Trophoblast cell (in vitro differentiated cells and primary cell): Measurements from ENCODE around the gene COL5A1. TPM values are rescaled to one million over a fixed set of nuclear protein-coding genes. Genes with fewer than 3 reads are reported as not detected.
A peak's percentile ranks its signal among the peaks of the same experiment; 100 is the strongest.

ENCODE experiments used
- DNase-seq, 2 donors: peaks; one replicate each; pipeline ENCODE4 v3.0.0-alpha.2; 2016
- H2AFZ ChIP-seq: 2 replicates; pipeline ENCODE4 v1.6.1; 2013; ENCODE audit warnings: low read length, moderate library complexity, mild to moderate bottlenecking; ENCODE audit not compliant: insufficient read depth, poor library complexity
- H2AK5ac ChIP-seq: 2 replicates; pipeline ENCODE4 v1.6.1; 2013; ENCODE audit warnings: mild to moderate bottlenecking, low read length
- H2BK120ac ChIP-seq: 2 replicates; pipeline ENCODE4 v1.6.1; 2013; ENCODE audit warnings: low read length, mild to moderate bottlenecking, moderate library complexity; ENCODE audit not compliant: insufficient read depth, poor library complexity
- H2BK12ac ChIP-seq: 2 replicates; pipeline ENCODE4 v1.6.1; 2013; ENCODE audit warnings: mild to moderate bottlenecking, low read length, moderate library complexity
- H2BK5ac ChIP-seq: 2 replicates; pipeline ENCODE4 v1.6.1; 2013; ENCODE audit warnings: low read length, low read depth, moderate library complexity, mild to moderate bottlenecking; ENCODE audit not compliant: poor library complexity
- H3K14ac ChIP-seq: 2 replicates; pipeline ENCODE4 v1.6.1; 2013; ENCODE audit warnings: mild to moderate bottlenecking, low read length
- H3K18ac ChIP-seq: 2 replicates; pipeline ENCODE4 v1.6.1; 2013; ENCODE audit warnings: mild to moderate bottlenecking, low read length
- H3K23ac ChIP-seq: 2 replicates; pipeline ENCODE4 v1.6.1; 2013; ENCODE audit warnings: low read length
- H3K27ac ChIP-seq: 2 replicates; pipeline ENCODE4 v1.5.1; 2013; ENCODE audit warnings: low read depth, mild to moderate bottlenecking, inconsistent platforms, low read length, moderate library complexity
- H3K27me3 ChIP-seq: 2 replicates; pipeline ENCODE4 v1.6.1; 2013; ENCODE audit warnings: inconsistent platforms, mild to moderate bottlenecking, low read length, moderate library complexity; ENCODE audit not compliant: insufficient read depth
- H3K36me3 ChIP-seq, 2 experiments: 1 replicate in 1 of 2; 2 replicates in 1 of 2; pipeline ENCODE4 v1.6.1; 2013; ENCODE audit warnings: low read length in 2 of 2, mild to moderate bottlenecking in 2 of 2, moderate library complexity in 1 of 2; ENCODE audit not compliant: insufficient read depth in 2 of 2, control insufficient read depth in 1 of 2
- H3K4ac ChIP-seq: 2 replicates; pipeline ENCODE4 v1.6.1; 2013; ENCODE audit warnings: low read depth, mild to moderate bottlenecking, low read length, moderate library complexity
- H3K4me1 ChIP-seq, 2 experiments: 1 replicate in 1 of 2; 2 replicates in 1 of 2; pipeline ENCODE4 v1.6.1; 2013; ENCODE audit warnings: low read length in 2 of 2, mild to moderate bottlenecking in 2 of 2, moderate library complexity in 1 of 2; ENCODE audit not compliant: insufficient read depth in 2 of 2, control insufficient read depth in 1 of 2
- H3K4me2 ChIP-seq: 2 replicates; pipeline ENCODE4 v1.6.1; 2013; ENCODE audit warnings: inconsistent platforms, mild to moderate bottlenecking, low read length, moderate library complexity
- H3K4me3 ChIP-seq: 2 replicates; pipeline ENCODE4 v1.5.1; 2013; ENCODE audit warnings: mild to moderate bottlenecking, low read depth, low read length, inconsistent platforms
- H3K79me1 ChIP-seq: one replicate; pipeline ENCODE4 v1.6.1; 2013; ENCODE audit warnings: low read length
- H3K79me2 ChIP-seq: 2 replicates; pipeline ENCODE4 v1.6.1; 2013; ENCODE audit warnings: low read length, mild to moderate bottlenecking; ENCODE audit not compliant: control insufficient read depth, insufficient read depth, poor library complexity
- H3K9ac ChIP-seq: 2 replicates; pipeline ENCODE4 v1.6.1; 2013; ENCODE audit warnings: mild to moderate bottlenecking, low read length
- H3K9me3 ChIP-seq: 2 replicates; pipeline ENCODE4 v1.6.1; 2013; ENCODE audit warnings: low read depth, mild to moderate bottlenecking, control low read depth, inconsistent platforms, low read length; ENCODE audit not compliant: insufficient read depth
- H4K12ac ChIP-seq: 2 replicates; pipeline ENCODE4 v1.6.1; 2013; ENCODE audit warnings: low read depth, mild to moderate bottlenecking, low read length, moderate library complexity
- H4K8ac ChIP-seq: 2 replicates; pipeline ENCODE4 v1.6.1; 2013; ENCODE audit warnings: low read depth, mild to moderate bottlenecking, low read length, moderate library complexity
- H4K91ac ChIP-seq: one replicate; pipeline ENCODE4 v1.6.1; 2013; ENCODE audit warnings: low read depth, mild to moderate bottlenecking, low read length, moderate library complexity
- WGBS: extraction: QIAGEN DNeasy Blood & Tissue Kit; methylation state at CpG from one replicate; pipeline ENCODE4 v1.1.7; 2013; ENCODE audit warnings: missing lambda C conversion rate; ENCODE audit not compliant: insufficient read length, insufficient coverage; ENCODE audit errors: extremely low coverage; 5-methylcytosine and 5-hydroxymethylcytosine counted together
- polyA plus RNA-seq: library from polyadenylated mRNA; stranded (reverse); fragments of 200-250 nt; gene quantifications from 2 replicates; pipeline ENCODE4 v1.2.3, GENCODE V29; 2013

Gene COL5A1
- polyA plus RNA-seq = 431 and 476 TPM in 2 replicates

DNA sequence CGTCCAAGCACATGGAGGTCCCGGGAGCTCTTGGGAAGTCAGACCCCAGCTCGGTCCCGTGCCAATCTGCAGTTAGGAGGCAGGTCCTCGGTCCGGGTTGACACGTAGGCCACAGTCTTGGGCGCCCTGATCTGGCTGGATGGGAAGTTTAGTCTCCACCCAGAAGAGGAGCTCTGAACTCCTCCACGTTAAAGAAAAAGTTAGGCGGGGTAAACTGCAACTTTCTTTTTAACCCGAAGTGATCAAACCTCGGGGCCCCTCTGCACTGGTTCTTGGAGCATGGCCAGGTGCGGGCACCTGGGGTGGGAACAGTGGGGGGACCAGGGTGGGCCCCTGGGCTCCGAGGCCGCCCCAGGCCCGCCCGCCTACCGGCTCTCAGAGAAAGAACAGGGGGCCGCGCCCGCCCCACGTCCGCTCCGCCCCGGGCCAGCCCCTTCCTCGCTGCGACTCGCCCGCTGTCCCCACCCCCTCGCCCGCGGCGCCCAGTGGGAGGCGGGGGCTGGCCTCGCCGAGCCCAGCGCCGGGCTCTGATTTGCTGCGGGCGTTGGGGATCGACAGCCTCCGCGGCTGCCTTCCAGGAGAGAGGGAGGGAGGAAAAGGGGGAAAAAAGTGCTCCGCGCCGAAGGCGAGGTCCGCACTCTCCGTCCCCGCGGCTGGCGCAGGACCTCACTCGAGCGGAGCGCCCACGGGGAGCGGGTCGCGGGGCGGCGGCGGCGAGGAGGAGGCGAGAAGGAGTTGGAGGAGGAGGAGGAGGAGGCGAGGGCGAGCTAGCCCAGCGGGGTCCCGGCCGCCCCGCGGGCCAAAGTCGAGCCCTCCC, at the start of gene COL5A1:
COL5A1 (plus strand) TSS at position 631 of the 817 bp plus-strand sequence. CDS start 385 bp downstream, outside the sequence.
- H2BK120ac ChIP-seq = peak within 1 kb of the TSS; percentile 95
- peak within 1 kb of the TSS; percentile 96 for H3K9ac ChIP-seq
- H3K4me2 ChIP-seq = peak within 1 kb of the TSS; percentile 76
- peak within 1 kb of the TSS; percentile 78 for H2BK12ac ChIP-seq
- peak within 1 kb of the TSS; percentile 65 for H2AK5ac ChIP-seq
- DNase-seq = peak; percentile 78 to 82
- H2BK5ac ChIP-seq = peak within 1 kb of the TSS; percentile 96
- H3K4me1 ChIP-seq = peaks cover 28 to 38% of the 10 kb centered on the region in 2 experiments
- peak within 1 kb of the TSS; percentile 97 for H4K91ac ChIP-seq
- H3K4me3 ChIP-seq = peak within 1 kb of the TSS; percentile 93
- H3K79me2 ChIP-seq = peaks cover 36% of the 10 kb centered on the region
- peak within 1 kb of the TSS; percentile 84 for H3K27ac ChIP-seq
- H3K36me3 ChIP-seq = peaks cover 20 to 25% of the 10 kb centered on the region in 2 experiments
- peak within 1 kb of the TSS; percentile 98 for H3K14ac ChIP-seq
- peaks cover 3% of the 10 kb centered on the region for H3K9me3 ChIP-seq
- peak within 1 kb of the TSS; percentile 94 for H3K4ac ChIP-seq
- H3K79me1 ChIP-seq = peaks cover 29% of the 10 kb centered on the region
- peak within 1 kb of the TSS; percentile 99 for H3K18ac ChIP-seq
- WGBS = no CpG with 5 or more reads among the region's 72 CpGs
- peak within 1 kb of the TSS; percentile 83 for H4K8ac ChIP-seq
- peak within 1 kb of the TSS; percentile 77 for H2AFZ ChIP-seq
- H3K27me3 ChIP-seq = no peaks in the 10 kb centered on the region
- peak within 1 kb of the TSS; percentile 61 for H4K12ac ChIP-seq
- H3K23ac ChIP-seq = no peak within 1 kb of the TSS

GRCh38 chr9:134592018-134592818, 49.4 kb upstream of the COL5A1 start:
- H2BK12ac ChIP-seq = peak overlapping the region; percentile 94
- H2BK5ac ChIP-seq = peak overlapping the region; percentile 36
- no peak overlapping the region for H4K12ac ChIP-seq
- DNase-seq = no peak
- H4K91ac ChIP-seq = peak overlapping the region; percentile 75
- H3K18ac ChIP-seq = peak overlapping the region; percentile 46
- peak overlapping the region; percentile 19 for H3K4ac ChIP-seq
- peaks cover 16 to 18% of the 10 kb centered on the region in 2 experiments for H3K4me1 ChIP-seq
- H3K79me2 ChIP-seq = no peaks in the 10 kb centered on the region
- peak overlapping the region; percentile 86 for H2BK120ac ChIP-seq
- WGBS = no CpG with 5 or more reads among the region's 34 CpGs
- H2AK5ac ChIP-seq = peak overlapping the region; percentile 88
- H3K4me3 ChIP-seq = no peak overlapping the region
- H3K27ac ChIP-seq = no peak overlapping the region
- H3K27me3 ChIP-seq = no peaks in the 10 kb centered on the region
- H3K23ac ChIP-seq = no peak overlapping the region
- no peak overlapping the region for H2AFZ ChIP-seq
- no peaks in the 10 kb centered on the region for H3K36me3 ChIP-seq
- H3K14ac ChIP-seq = peak overlapping the region; percentile 55
- no peak overlapping the region for H3K4me2 ChIP-seq
- H3K9ac ChIP-seq = no peak overlapping the region
- peaks cover 14% of the 10 kb centered on the region for H3K79me1 ChIP-seq
- H3K9me3 ChIP-seq = no peaks in the 10 kb centered on the region
- H4K8ac ChIP-seq = peak overlapping the region; percentile 10

DNA sequence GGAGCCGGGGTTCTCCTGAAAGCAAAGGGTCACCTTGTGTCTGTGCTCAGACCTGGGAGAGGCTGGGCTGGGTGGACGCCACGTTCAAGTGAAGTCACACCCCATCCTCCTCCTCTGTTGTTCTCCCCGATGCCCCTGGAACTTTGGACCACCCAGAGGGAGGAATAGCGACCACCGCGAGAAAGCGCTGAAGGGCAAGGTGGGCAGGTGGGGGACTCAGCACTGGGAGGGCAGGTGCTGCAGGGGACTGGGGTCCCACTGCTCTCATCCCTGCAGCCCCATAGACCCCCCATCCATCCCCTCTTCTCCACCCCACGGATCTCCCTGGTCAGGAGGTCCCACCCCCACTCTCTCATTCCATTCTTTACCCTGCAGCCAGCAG, 48.8 kb upstream of the COL5A1 start:
- Histone ChIP-seq H3K79me2 (no peaks in the 10 kb centered on the region), H3K18ac (peak overlapping the region; percentile 8), H3K4me1 (peaks cover 16 to 18% of the 10 kb centered on the region in 2 experiments), H3K4me3 (no peak overlapping the region), H3K9ac (no peak overlapping the region), H3K4me2 (no peak overlapping the region), H4K12ac (no peak overlapping the region), H3K36me3 (no peaks in the 10 kb centered on the region), H3K27me3 (no peaks in the 10 kb centered on the region), H3K4ac (no peak overlapping the region), H3K9me3 (no peaks in the 10 kb centered on the region), H2BK120ac (peak overlapping the region; percentile 86), H3K27ac (no peak overlapping the region), H3K79me1 (peaks cover 14% of the 10 kb centered on the region), H2AK5ac (peak overlapping the region; percentile 45), H3K14ac (peak overlapping the region; percentile 15), H2BK12ac (peak overlapping the region; percentile 94), H3K23ac (no peak overlapping the region), H2BK5ac (no peak overlapping the region), H4K91ac (peak overlapping the region; percentile 75), H2AFZ (no peak overlapping the region), H4K8ac (peak overlapping the region; percentile 10)
- WGBS = no CpG with 5 or more reads among the region's 9 CpGs
- DNase-seq = no peak

DNA sequence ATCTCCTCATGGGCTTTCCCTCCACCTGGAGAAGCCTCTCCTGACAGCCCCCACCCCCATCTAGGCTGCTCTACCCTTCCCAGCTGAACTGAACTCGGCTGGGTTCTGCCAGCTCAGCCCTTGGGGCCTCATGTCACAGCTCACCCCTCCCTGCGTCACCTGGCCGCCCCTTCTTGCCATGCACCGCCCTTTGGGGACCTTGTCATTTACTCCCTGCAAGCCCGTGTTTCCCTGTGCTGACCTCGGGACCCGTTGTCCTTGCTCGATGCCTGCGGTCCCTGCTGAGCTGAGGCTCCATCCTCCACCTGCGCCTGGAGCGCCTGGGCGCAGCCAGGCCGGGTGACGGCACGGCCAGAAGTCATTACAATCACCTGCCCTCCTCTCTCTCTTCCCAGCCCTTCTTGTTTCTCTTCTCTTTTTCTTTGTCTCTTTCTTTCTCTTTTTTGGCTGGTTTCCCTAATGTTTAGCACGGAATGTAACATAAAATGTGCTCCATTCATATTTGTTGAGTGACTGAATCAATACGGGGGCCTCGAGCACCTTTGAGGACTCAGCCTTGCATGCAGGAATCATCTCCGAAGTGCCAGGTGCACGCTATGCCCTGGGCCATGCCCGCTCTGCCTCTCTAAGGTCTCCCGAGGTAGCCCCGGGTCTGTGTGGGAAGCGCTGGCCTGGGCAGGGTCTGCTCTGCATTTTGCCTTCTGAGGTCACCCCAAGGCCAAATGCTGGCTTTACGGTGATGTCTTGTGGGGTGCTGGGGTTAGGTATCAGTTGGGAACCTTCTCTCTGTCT, 48.1 kb upstream of the COL5A1 start:
- H3K14ac ChIP-seq = peak overlapping the region; percentile 6
- no peak for DNase-seq
- no peak overlapping the region for H3K4me2 ChIP-seq
- no peak overlapping the region for H4K8ac ChIP-seq
- peaks cover 16 to 18% of the 10 kb centered on the region in 2 experiments for H3K4me1 ChIP-seq
- no peak overlapping the region for H3K4me3 ChIP-seq
- peak overlapping the region; percentile 4 for H2AK5ac ChIP-seq
- no peak overlapping the region for H2AFZ ChIP-seq
- H3K18ac ChIP-seq = no peak overlapping the region
- H4K12ac ChIP-seq = no peak overlapping the region
- peaks cover 17% of the 10 kb centered on the region for H3K79me1 ChIP-seq
- no peak overlapping the region for H3K4ac ChIP-seq
- H3K27me3 ChIP-seq = no peaks in the 10 kb centered on the region
- H4K91ac ChIP-seq = peak overlapping the region; percentile 75
- H3K36me3 ChIP-seq = no peaks in the 10 kb centered on the region
- no peak overlapping the region for H3K27ac ChIP-seq
- H2BK120ac ChIP-seq = no peak overlapping the region
- peak overlapping the region; percentile 34 for H2BK12ac ChIP-seq
- no CpG with 5 or more reads among the region's 25 CpGs for WGBS
- H3K79me2 ChIP-seq = no peaks in the 10 kb centered on the region
- H2BK5ac ChIP-seq = no peak overlapping the region
- H3K9me3 ChIP-seq = no peaks in the 10 kb centered on the region
- no peak overlapping the region for H3K9ac ChIP-seq
- H3K23ac ChIP-seq = no peak overlapping the region
